B cell (primary cell): ENCODE results near the gene CHIT1. TPM values are rescaled to one million over a fixed set of nuclear protein-coding genes. Genes with fewer than 3 reads are reported as not detected.

Source experiments
- ATAC-seq: fragments of 200-7000 bp; cut with Tn5 transposase; one replicate; pipeline ENCODE4 v1.10.0; 2021; ENCODE audit warnings: low read depth, mild to moderate bottlenecking, moderate number of reproducible peaks, moderate library complexity
- CTCF ChIA-PET: fragments of 350-600 bp; sonication (Branson Sonifier 250); formaldehyde crosslinking; loops from one replicate; lab custom pipeline; 2021; ENCODE audit warnings: antibody characterized with exemption, inconsistent platforms; lab: Charles Lee
- POLR2A ChIA-PET: fragments of 350-600 bp; sonication (Branson Sonifier 250); formaldehyde crosslinking; loops from one replicate; lab custom pipeline; 2021; ENCODE audit warnings: antibody characterized with exemption; lab: Charles Lee
- DNase-seq: peaks from one replicate; pipeline ENCODE4 v3.0.0; 2013
- H2AFZ ChIP-seq: 2 replicates; pipeline ENCODE4 v1.6.1; 2012; ENCODE audit warnings: mild to moderate bottlenecking, low read depth, low read length; ENCODE audit not compliant: insufficient read depth, poor library complexity, severe bottlenecking
- H3K27ac ChIP-seq, 2 donors: 1 replicate in 1 of 2; 2 replicates in 1 of 2; pipeline ENCODE4 v1.5.1; 2012 to 2013; ENCODE audit warnings: low read length in 2 of 2, mild to moderate bottlenecking in 2 of 2, moderate library complexity in 1 of 2
- H3K27me3 ChIP-seq, 4 experiments: fragments of 200-600 bp in 1 of 4; sonication (generic) in 1 of 4; replicated peaks in 1 of 4; 1 replicate in 2 of 4; 2 replicates in 2 of 4; pipeline versions ENCODE4 v1.6.1 to v1.7.0; 2013 to 2016; ENCODE audit warnings: low read length in 3 of 4, mild to moderate bottlenecking in 2 of 4, mixed read lengths in 1 of 4, moderate library complexity in 1 of 4; ENCODE audit not compliant: insufficient read depth in 4 of 4, control insufficient read depth in 3 of 4; ENCODE audit errors: control extremely low read depth in 1 of 4
- H3K36me3 ChIP-seq, 2 experiments: replicated peaks in 1 of 2; 1 replicate in 1 of 2; 2 replicates in 1 of 2; pipeline versions ENCODE4 v1.6.1 to v1.7.1; 2013; ENCODE audit warnings: low read length in 1 of 2; ENCODE audit not compliant: insufficient read depth in 2 of 2, control insufficient read depth in 1 of 2; ENCODE audit errors: control extremely low read depth in 1 of 2, extremely low read depth in 1 of 2
- H3K4me1 ChIP-seq, 2 donors: fragments of 200-600 bp in 1 of 2; sonication (generic) in 1 of 2; 1 replicate in 1 of 2; 2 replicates in 1 of 2; pipeline versions ENCODE4 v1.5.1 to v1.6.1; 2013 to 2017; ENCODE audit warnings: low read length in 2 of 2; ENCODE audit not compliant: control insufficient read depth in 2 of 2, insufficient read depth in 2 of 2
- H3K4me2 ChIP-seq: replicated peaks from 2 replicates; pipeline ENCODE3; 2012; ENCODE audit warnings: mild to moderate bottlenecking, low read depth, low read length; ENCODE audit not compliant: poor library complexity, severe bottlenecking
- H3K4me3 ChIP-seq, 5 experiments: fragments of 200-600 bp in 1 of 5; sonication (generic) in 1 of 5; 1 replicate in 3 of 5; 2 replicates in 2 of 5; pipeline versions ENCODE4 v1.5.1 to v1.7.0; 2011 to 2016; ENCODE audit warnings: low read length in 4 of 5, mild to moderate bottlenecking in 4 of 5, low read depth in 2 of 5, control low read depth in 1 of 5, moderate library complexity in 1 of 5; ENCODE audit not compliant: insufficient read depth in 1 of 5; ENCODE audit errors: control extremely low read depth in 1 of 5, extremely low read depth in 1 of 5
- H3K79me2 ChIP-seq: fragments of 200-600 bp; sonication (generic); one replicate; pipeline ENCODE4 v1.6.0; 2016; ENCODE audit warnings: low read length; ENCODE audit not compliant: control insufficient read depth, insufficient read depth
- H3K9ac ChIP-seq: fragments of 200-600 bp; sonication (generic); 2 replicates; pipeline ENCODE4 v1.6.1; 2017; ENCODE audit warnings: mild to moderate bottlenecking, low read length, moderate library complexity
- H3K9me3 ChIP-seq, 3 donors: one replicate each; pipeline versions ENCODE4 v1.6.1 to v1.7.1; 2013; ENCODE audit warnings: low read length in 2 of 3; ENCODE audit not compliant: control insufficient read depth in 2 of 3, insufficient read depth in 1 of 3; ENCODE audit errors: control extremely low read depth in 1 of 3
- H4K20me1 ChIP-seq: 2 replicates; pipeline ENCODE4 v1.6.0; 2012; ENCODE audit warnings: mild to moderate bottlenecking, low read length; ENCODE audit not compliant: insufficient read depth, control insufficient read depth, poor library complexity, severe bottlenecking
- H3K27ac Mint-ChIP-seq: one replicate; pipeline ENCODE4 v1.8.0; 2021; ENCODE audit warnings: mixed read lengths
- H3K27me3 Mint-ChIP-seq: one replicate; pipeline ENCODE4 v1.8.0; 2021; ENCODE audit warnings: mixed read lengths
- H3K4me1 Mint-ChIP-seq: one replicate; pipeline ENCODE4 v1.8.0; 2021; ENCODE audit warnings: mixed read lengths
- H3K4me3 Mint-ChIP-seq: one replicate; pipeline ENCODE4 v1.8.0; 2021; ENCODE audit warnings: mixed read lengths
- H3K9me3 Mint-ChIP-seq: one replicate; pipeline ENCODE4 v1.8.0; 2022; ENCODE audit warnings: mixed read lengths; ENCODE audit not compliant: insufficient read depth
- CTCF ChIP-seq: fragments of 200-600 bp; IDR thresholded peaks from one replicate; pipeline ENCODE4 v1.8.0; 2022; ENCODE audit warnings: antibody characterized with exemption, mild to moderate bottlenecking
- EZH2 ChIP-seq: IDR thresholded peaks from 2 replicates; pipeline ENCODE4 v1.6.1; 2012; ENCODE audit warnings: borderline replicate concordance, low read depth, mild to moderate bottlenecking, moderate library complexity, low read length; ENCODE audit not compliant: insufficient read depth, poor library complexity, severe bottlenecking
- WGBS: methylation state at CpG from one replicate; pipeline ENCODE4 v1.1.5; 2013; ENCODE audit warnings: missing lambda C conversion rate; ENCODE audit not compliant: insufficient coverage; 5-methylcytosine and 5-hydroxymethylcytosine counted together
- intact Hi-C: fragments of 100-400 bp; cut with micrococcal nuclease; formaldehyde crosslinking; loops from one replicate; pipeline ENCODE4 v1.10.0; 2022
- polyA plus RNA-seq: library from polyadenylated mRNA; depleted of rRNA; stranded (reverse); fragments of >200 nt; gene quantifications from 2 replicates; pipeline ENCODE4 v1.2.3, GENCODE V29; 2012
- total RNA-seq, 2 donors: library from RNA; stranded (reverse); fragments of 120-200 nt in 1 of 2; gene quantifications; 1 replicate in 1 of 2; 2 replicates in 1 of 2; pipeline versions ENCODE4 v1.2.3 to v1.2.4, GENCODE V29; 2013 to 2022

Gene CHIT1
- total and polyA plus RNA-seq, 2 donors (not counting 1 experiment from before 2014, with no cell fraction given): 2.0 to 8.2 TPM

GRCh38 chr1:203176273-203177035 is 53.0 kb downstream of the CHIT1 start:
- no peak overlapping the region for H2AFZ ChIP-seq
- ChIA-PET POLR2A (no interaction called here), CTCF (no interaction called here)
- H3K36me3 ChIP-seq: no peaks in the 10 kb centered on the region
- no peak overlapping the region for H3K9ac ChIP-seq
- intact Hi-C loops: no loop called here
- peaks cover 1% of the 10 kb centered on the region for H3K4me1 Mint-ChIP-seq
- peaks cover 6% of the 10 kb centered on the region for H3K27me3 Mint-ChIP-seq
- TF ChIP-seq CTCF: no peak
- TF ChIP-seq EZH2: no peak
- no peak overlapping the region for H3K4me3 ChIP-seq
- H3K4me3 Mint-ChIP-seq: no peak overlapping the region
- no peaks in the 10 kb centered on the region for H3K9me3 Mint-ChIP-seq
- H3K4me2 ChIP-seq: no peak overlapping the region
- H3K4me1 ChIP-seq: peaks cover 0 to 8% of the 10 kb centered on the region in 2 donors
- H3K79me2 ChIP-seq: no peaks in the 10 kb centered on the region
- no peak for ATAC-seq
- no peak for DNase-seq
- peaks cover 0 to 6% (median 0%) of the 10 kb centered on the region in 4 experiments for H3K27me3 ChIP-seq
- H3K27ac ChIP-seq: no peak overlapping the region
- H4K20me1 ChIP-seq: no peaks in the 10 kb centered on the region
- H3K27ac Mint-ChIP-seq: no peak overlapping the region
- WGBS: 84% methylated on average over 6 of the region's 9 CpGs
- peaks cover 0 to 7% (median 0%) of the 10 kb centered on the region in 3 donors for H3K9me3 ChIP-seq

GRCh38 chr1:203175827-203176241 is 53.6 kb downstream of the CHIT1 start:
- no peak for DNase-seq
- POLR2A ChIA-PET: no interaction called here
- CTCF ChIA-PET: no interaction called here
- Histone ChIP-seq H3K27me3 (peaks cover 0 to 6% (median 0%) of the 10 kb centered on the region in 4 experiments), H3K9me3 (peaks cover 0 to 7% (median 0%) of the 10 kb centered on the region in 3 donors), H3K79me2 (no peaks in the 10 kb centered on the region), H4K20me1 (no peaks in the 10 kb centered on the region), H3K36me3 (no peaks in the 10 kb centered on the region), H2AFZ (no peak overlapping the region), H3K27ac (no peak overlapping the region), H3K4me3 (no peak overlapping the region), H3K4me2 (no peak overlapping the region), H3K4me1 (peaks cover 0 to 8% of the 10 kb centered on the region in 2 donors), H3K9ac (no peak overlapping the region)
- no peak for TF ChIP-seq CTCF
- no peak for TF ChIP-seq EZH2
- intact Hi-C loops: no loop called here
- H3K4me3 Mint-ChIP-seq: no peak overlapping the region
- H3K9me3 Mint-ChIP-seq: no peaks in the 10 kb centered on the region
- H3K27me3 Mint-ChIP-seq: peaks cover 6% of the 10 kb centered on the region
- WGBS: 12% methylated on average over 7 of the region's 9 CpGs
- H3K27ac Mint-ChIP-seq: no peak overlapping the region
- no peak for ATAC-seq
- H3K4me1 Mint-ChIP-seq: peaks cover 1% of the 10 kb centered on the region
